Stimulated activated CD8-positive, alpha-beta memory T cell treated with anti-CD3 and anti-CD28 coated beads, Interleukin-12 subunit alpha, Interleukin-12 subunit beta, amount 100 ng/mL, for 24 hours (primary cell): ENCODE measurements around the gene TLN1.

ENCODE experiments used
- DNase-seq: peaks from one replicate; pipeline ENCODE4 v3.0.0-alpha.2; 2020; ENCODE audit errors: extremely low read depth

Gene TLN1

GRCh38 chr9:35729700-35730485, 2.1 kb downstream of the TLN1 start:
- DNase-seq: no peak

- DNase-seq: no peak
Observed at GRCh38 chr9:35729101-35729500, 2.9 kb downstream of the TLN1 start.

- no peak for DNase-seq
Observed at GRCh38 chr9:35728041-35728971, 3.7 kb downstream of the TLN1 start.

GRCh38 chr9:35727676-35728040, 4.3 kb downstream of the TLN1 start:
- DNase-seq: no peak

GRCh38 chr9:35726931-35727330, 5.1 kb downstream of the TLN1 start:
- no peak for DNase-seq

GRCh38 chr9:35725362-35725761, 6.6 kb downstream of the TLN1 start:
- DNase-seq: no peak

GRCh38 chr9:35723908-35724307, 8.1 kb downstream of the TLN1 start:
- no peak for DNase-seq

- no peak for DNase-seq
Observed at GRCh38 chr9:35723426-35723825, 8.6 kb downstream of the TLN1 start.

- DNase-seq: no peak
Observed at GRCh38 chr9:35719546-35719945, 12.4 kb downstream of the TLN1 start.

GRCh38 chr9:35718721-35719511, 13.1 kb downstream of the TLN1 start:
- no peak for DNase-seq

- DNase-seq: no peak
Observed at GRCh38 chr9:35717132-35717870, 14.7 kb downstream of the TLN1 start.

- DNase-seq: no peak
Observed at GRCh38 chr9:35716230-35716629, 15.8 kb downstream of the TLN1 start.

- DNase-seq: no peak
Observed at GRCh38 chr9:35714579-35715252, 17.3 kb downstream of the TLN1 start.

GRCh38 chr9:35714123-35714522, 17.9 kb downstream of the TLN1 start:
- DNase-seq: no peak

GRCh38 chr9:35713578-35713977, 18.4 kb downstream of the TLN1 start:
- no peak for DNase-seq

- no peak for DNase-seq
Observed at GRCh38 chr9:35712762-35713400, 19.1 kb downstream of the TLN1 start.

GRCh38 chr9:35711501-35712428, 20.2 kb downstream of the TLN1 start:
- DNase-seq: no peak

- DNase-seq: no peak
Observed at GRCh38 chr9:35710818-35711500, 21.0 kb downstream of the TLN1 start.

- no peak for DNase-seq
Observed at GRCh38 chr9:35708146-35708545, 23.8 kb downstream of the TLN1 start.
